GM12891 (cell line): ENCODE measurements around the gene CBX1.

Experiments used
- POLR2A ChIP-seq: IDR thresholded peaks from 2 replicates; pipeline ENCODE4 v1.6.1; 2011; ENCODE audit warnings: low read depth, low read length, control low read depth
- POLR2AphosphoS5 ChIP-seq: IDR thresholded peaks from 2 replicates; pipeline ENCODE4 v1.6.1; 2011; ENCODE audit warnings: low read depth, low read length, control low read depth
- TAF1 ChIP-seq: IDR thresholded peaks from 2 replicates; pipeline ENCODE4 v1.6.1; 2011; ENCODE audit warnings: low read depth, low read length, control low read depth

DNA sequence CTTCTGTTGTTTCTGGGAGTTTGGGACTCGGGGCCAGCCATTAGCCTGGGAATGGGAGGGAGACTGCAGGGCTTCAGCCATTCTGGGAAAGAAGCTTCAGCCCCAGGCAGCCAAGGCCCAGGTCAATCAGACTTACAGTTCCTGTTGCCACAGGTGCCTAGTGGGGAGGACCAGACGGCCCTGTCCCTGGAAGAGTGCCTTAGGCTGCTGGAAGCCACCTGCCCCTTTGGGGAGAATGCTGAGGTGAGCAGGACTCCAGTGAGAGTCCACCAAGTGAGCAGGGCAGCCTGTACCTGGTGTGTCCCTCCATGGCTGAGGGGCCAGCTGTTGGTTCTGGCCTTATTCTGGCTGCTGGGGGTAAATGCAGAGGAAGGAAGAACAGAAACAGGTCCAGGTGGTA lies 44.4 kb downstream of the CBX1 start:
- TF ChIP-seq POLR2AphosphoS5 (no peak), POLR2A (no peak), TAF1 (no peak)
